ENCODE data around the gene SND1.

Gene SND1

GRCh38 chr7:127934711-127935110, 282.7 kb downstream of the SND1 start:
- TF ChIP-seq BCL11B (tag by site-specific recombination; IDR thresholded peaks at IDR 0.05; ENCODE audit: low read depth) (no peak), ZNF677 (tag by site-specific recombination; IDR thresholded peaks at IDR 0.05) (no peak), ZNF529 (tag by site-specific recombination; IDR thresholded peaks at IDR 0.05; ENCODE audit: insufficient replicate concordance) (no peak), SP3 (tag by site-specific recombination; IDR thresholded peaks at IDR 0.05) (no peak), ZNF707 (tag by site-specific recombination; IDR thresholded peaks at IDR 0.05) (no peak), ZNF274 (IDR thresholded peaks at IDR 0.05; ENCODE audit: low read length) (no peak), ZNF274 (tag by site-specific recombination; IDR thresholded peaks at IDR 0.05; ENCODE audit: borderline replicate concordance) (no peak), ZNF335 (tag by site-specific recombination; conservative IDR thresholded peaks at IDR 0.05) (no peak), ZNF623 (tag by site-specific recombination; IDR thresholded peaks at IDR 0.05) (no peak), ZNF558 (tag by site-specific recombination; IDR thresholded peaks at IDR 0.05) (no peak), ZFHX2 (tag by site-specific recombination; conservative IDR thresholded peaks at IDR 0.05) (no peak), ZNF791 (tag by site-specific recombination; IDR thresholded peaks at IDR 0.05) (no peak), ZNF549 (tag by site-specific recombination; IDR thresholded peaks at IDR 0.05) (no peak), ZNF433 (tag by site-specific recombination; IDR thresholded peaks at IDR 0.05; ENCODE audit: low read depth) (no peak), BCL11A (tag by site-specific recombination; IDR thresholded peaks at IDR 0.05; ENCODE audit: low read depth) (no peak), ZNF571 (tag by site-specific recombination; IDR thresholded peaks at IDR 0.05) (no peak), TCF7L2 (IDR thresholded peaks at IDR 0.05; ENCODE audit: borderline replicate concordance, low read depth, low read length) (no peak)
- TF ChIP-seq, protein P1, sequence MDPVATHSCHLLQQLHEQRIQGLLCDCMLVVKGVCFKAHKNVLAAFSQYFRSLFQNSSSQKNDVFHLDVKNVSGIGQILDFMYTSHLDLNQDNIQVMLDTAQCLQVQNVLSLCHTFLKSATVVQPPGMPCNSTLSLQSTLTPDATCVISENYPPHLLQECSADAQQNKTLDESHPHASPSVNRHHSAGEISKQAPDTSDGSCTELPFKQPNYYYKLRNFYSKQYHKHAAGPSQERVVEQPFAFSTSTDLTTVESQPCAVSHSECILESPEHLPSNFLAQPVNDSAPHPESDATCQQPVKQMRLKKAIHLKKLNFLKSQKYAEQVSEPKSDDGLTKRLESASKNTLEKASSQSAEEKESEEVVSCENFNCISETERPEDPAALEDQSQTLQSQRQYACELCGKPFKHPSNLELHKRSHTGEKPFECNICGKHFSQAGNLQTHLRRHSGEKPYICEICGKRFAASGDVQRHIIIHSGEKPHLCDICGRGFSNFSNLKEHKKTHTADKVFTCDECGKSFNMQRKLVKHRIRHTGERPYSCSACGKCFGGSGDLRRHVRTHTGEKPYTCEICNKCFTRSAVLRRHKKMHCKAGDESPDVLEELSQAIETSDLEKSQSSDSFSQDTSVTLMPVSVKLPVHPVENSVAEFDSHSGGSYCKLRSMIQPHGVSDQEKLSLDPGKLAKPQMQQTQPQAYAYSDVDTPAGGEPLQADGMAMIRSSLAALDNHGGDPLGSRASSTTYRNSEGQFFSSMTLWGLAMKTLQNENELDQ (tag by site-specific recombination; IDR thresholded peaks at IDR 0.05; ENCODE audit: low read depth) = no peak
- no peak overlapping the region for H3K27ac ChIP-seq (ENCODE audit: extremely low read depth, low read depth, low read length)
- ChIA-PET CTCF (no interaction called here), POLR2A (no interaction called here)
- no peak overlapping the region for H3K4me3 ChIP-seq (ENCODE audit: low read depth, low read length)
- H3K9me3 ChIP-seq (ENCODE audit: control insufficient read depth, insufficient read depth, low read depth, low read length) = no peaks in the 10 kb centered on the region
- no peaks in the 10 kb centered on the region for H3K4me1 ChIP-seq (ENCODE audit: control insufficient read depth, insufficient read depth, low read length)
- peaks cover 0 to 10% of the 10 kb centered on the region in 2 experiments; a peak in 1 of 3 replicates for H3K36me3 ChIP-seq (ENCODE audit: control insufficient read depth in 2 of 2, insufficient read depth in 1 of 2, low read length in 2 of 2)

DNA sequence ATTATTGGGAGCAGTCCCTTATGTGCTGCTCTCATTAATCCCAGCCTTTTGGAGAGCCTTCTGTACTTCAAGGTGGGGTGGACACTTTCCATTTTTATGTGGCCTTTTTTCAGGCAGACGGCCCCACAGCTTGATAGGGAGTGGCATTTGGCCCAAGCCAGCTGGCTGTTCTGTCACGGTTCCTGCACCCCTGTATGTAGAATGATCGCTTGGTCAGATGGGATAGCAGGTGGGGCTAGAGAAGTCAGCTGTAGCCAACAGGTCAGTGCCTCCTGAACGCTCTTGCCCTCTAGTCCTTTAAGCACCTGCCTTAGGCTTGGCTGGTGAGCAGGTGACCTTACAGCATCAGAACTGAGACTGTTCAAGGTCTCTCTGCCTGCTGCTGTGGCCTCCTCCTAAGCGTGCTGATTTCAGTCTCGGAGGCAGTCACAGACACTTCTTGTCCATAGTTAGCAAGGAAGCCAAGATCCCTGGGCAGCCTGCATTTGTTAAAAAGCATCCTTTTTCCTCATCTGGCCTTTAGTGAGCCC, 283.9 kb downstream of the SND1 start:
- H3K36me3 ChIP-seq (ENCODE audit: control insufficient read depth in 2 of 2, insufficient read depth in 1 of 2, low read length in 2 of 2) = peaks cover 0 to 3% of the 10 kb centered on the region in 2 experiments; a peak in 1 of 3 replicates
- H3K4me1 ChIP-seq (ENCODE audit: control insufficient read depth, insufficient read depth, low read length) = no peaks in the 10 kb centered on the region
- no peak overlapping the region for H3K27ac ChIP-seq (ENCODE audit: extremely low read depth, low read depth, low read length)
- no peak overlapping the region for H3K4me3 ChIP-seq (ENCODE audit: low read depth, low read length)
- H3K9me3 ChIP-seq (ENCODE audit: control insufficient read depth, insufficient read depth, low read depth, low read length) = no peaks in the 10 kb centered on the region
- CTCF ChIA-PET = no interaction called here
- POLR2A ChIA-PET = no interaction called here
- TF ChIP-seq ZNF394 (tag by site-specific recombination; IDR thresholded peaks at IDR 0.05; ENCODE audit: borderline replicate concordance) = no peak
- peak; percentile 44; the same call in 1 of the 2 replicates for TF ChIP-seq ZNF341 (tag by site-specific recombination; IDR thresholded peaks at IDR 0.05; ENCODE audit: low read depth)

DNA sequence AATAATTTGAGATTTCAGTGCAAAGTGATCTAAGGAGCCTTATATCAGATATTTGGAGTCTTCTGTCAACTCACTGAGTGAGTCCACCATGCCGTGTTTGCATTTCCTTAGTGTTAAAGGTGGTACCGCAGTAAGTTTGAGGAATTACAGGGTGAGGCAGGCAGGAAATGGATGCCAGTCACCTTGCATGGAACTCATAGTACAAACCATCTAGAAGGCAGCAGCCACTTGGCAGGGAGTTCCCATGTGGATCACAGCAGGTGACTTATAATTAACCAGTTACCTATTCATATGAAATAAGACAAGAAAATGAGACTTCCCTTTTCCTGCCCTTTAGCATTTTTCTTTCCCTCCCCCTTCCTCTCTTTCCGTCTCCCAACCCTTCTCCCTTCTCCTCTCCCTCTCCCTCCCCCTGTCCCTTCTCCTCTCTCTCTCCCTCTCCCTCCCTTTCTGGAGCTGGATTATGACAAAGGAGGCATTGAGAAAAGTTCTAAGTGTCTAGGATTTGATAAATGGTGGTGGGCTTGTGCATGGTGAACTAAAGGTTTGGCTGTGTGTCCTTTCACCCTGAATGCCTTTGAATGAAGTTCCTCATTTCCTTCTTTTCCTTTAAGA, 285.2 kb downstream of the SND1 start:
- Histone ChIP-seq H3K27ac (ENCODE audit: extremely low read depth, low read depth, low read length) (no peak overlapping the region), H3K4me3 (ENCODE audit: low read depth, low read length) (no peak overlapping the region), H3K9me3 (ENCODE audit: control insufficient read depth, insufficient read depth, low read depth, low read length) (no peaks in the 10 kb centered on the region), H3K4me1 (ENCODE audit: control insufficient read depth, insufficient read depth, low read length) (no peaks in the 10 kb centered on the region), H3K36me3 (ENCODE audit: control insufficient read depth in 2 of 2, insufficient read depth in 1 of 2, low read length in 2 of 2) (peaks cover 0 to 3% of the 10 kb centered on the region in 2 experiments; a peak in 1 of 3 replicates)
- POLR2A ChIA-PET = no interaction called here
- CTCF ChIA-PET = no interaction called here
- TF ChIP-seq, protein P2, sequence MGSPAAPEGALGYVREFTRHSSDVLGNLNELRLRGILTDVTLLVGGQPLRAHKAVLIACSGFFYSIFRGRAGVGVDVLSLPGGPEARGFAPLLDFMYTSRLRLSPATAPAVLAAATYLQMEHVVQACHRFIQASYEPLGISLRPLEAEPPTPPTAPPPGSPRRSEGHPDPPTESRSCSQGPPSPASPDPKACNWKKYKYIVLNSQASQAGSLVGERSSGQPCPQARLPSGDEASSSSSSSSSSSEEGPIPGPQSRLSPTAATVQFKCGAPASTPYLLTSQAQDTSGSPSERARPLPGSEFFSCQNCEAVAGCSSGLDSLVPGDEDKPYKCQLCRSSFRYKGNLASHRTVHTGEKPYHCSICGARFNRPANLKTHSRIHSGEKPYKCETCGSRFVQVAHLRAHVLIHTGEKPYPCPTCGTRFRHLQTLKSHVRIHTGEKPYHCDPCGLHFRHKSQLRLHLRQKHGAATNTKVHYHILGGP (tag by site-specific recombination; IDR thresholded peaks at IDR 0.05) = no peak
- TF ChIP-seq ZBTB44 (tag by site-specific recombination; IDR thresholded peaks at IDR 0.05) (no peak), ZNF639 (tag by site-specific recombination; IDR thresholded peaks at IDR 0.05) (no peak), ZSCAN16 (tag by site-specific recombination; IDR thresholded peaks at IDR 0.05) (no peak), ZNF777 (tag by site-specific recombination; IDR thresholded peaks at IDR 0.05; ENCODE audit: borderline replicate concordance) (no peak), ZBTB1 (tag by site-specific recombination; IDR thresholded peaks at IDR 0.05) (no peak), ZNF558 (tag by site-specific recombination; IDR thresholded peaks at IDR 0.05) (no peak), ZNF341 (tag by site-specific recombination; IDR thresholded peaks at IDR 0.05; ENCODE audit: low read depth) (no peak)
